ENCODE results near the gene KLHL22. TPM values are rescaled to one million over a fixed set of nuclear protein-coding genes. Genes with fewer than 3 reads are reported as not detected.

KLHL22 gene
- total RNA-seq, 1 experiment from 2014 or later, result 14.5 TPM

GRCh38 chr22:20444325-20444724 is 51.3 kb downstream of the KLHL22 start:
- ATAC-seq, result no peak
- BruUV-seq (replicated peaks), result no TSS peak
- no peak for DNase-seq (ENCODE audit: low read depth, low spot score)
- no peaks in the 10 kb centered on the region for H3K36me3 ChIP-seq (ENCODE audit: control insufficient read depth, insufficient read depth, low read length)
- intact Hi-C loops (cut with micrococcal nuclease; ENCODE audit: unreplicated experiment) (no loop called here), in situ Hi-C loops (cut with HindIII; ENCODE audit: low pct_unique_long_range_greater_than_20kb, low sequenced_read_pairs) (no loop called here)
- ChIA-PET CTCF (interaction anchor here (0.7 kb wide), 1 partner anchor 12 kb away, joined by 4 read pairs; no protein-coding TSS in a partner anchor), POLR2A (no interaction called here)
- no peak overlapping the region for H3K4me3 ChIP-seq (ENCODE audit: low read depth in 2 of 2, low read length in 2 of 2)
- H3K9me3 ChIP-seq (ENCODE audit: control insufficient read depth, insufficient read depth, low read depth, low read length), result no peaks in the 10 kb centered on the region
- H3K27me3 ChIP-seq (ENCODE audit: control insufficient read depth, insufficient read depth, low read length), result no peaks in the 10 kb centered on the region
- no peaks in the 10 kb centered on the region for H3K4me1 ChIP-seq (ENCODE audit: control insufficient read depth, insufficient read depth, low read length)
- H3K27ac ChIP-seq (ENCODE audit: low read length), result no peak overlapping the region
- TF ChIP-seq POLR2AphosphoS5 (IDR thresholded peaks at IDR 0.05; ENCODE audit: low read depth, low read length), result no peak
- TF ChIP-seq TCF7L2 (IDR thresholded peaks at IDR 0.05; ENCODE audit: low read depth, low read length), result no peak
- TF ChIP-seq REST (IDR thresholded peaks at IDR 0.05; ENCODE audit: insufficient read depth in 1 of 2, low read depth in 2 of 2, low read length in 1 of 2), result no peak
- TF ChIP-seq CTCF (IDR thresholded peaks at IDR 0.05), result no peak
- TF ChIP-seq SIN3A (IDR thresholded peaks at IDR 0.05; ENCODE audit: borderline replicate concordance, insufficient read depth, low read depth, low read length), result no peak

- TF ChIP-seq POLR2AphosphoS5 (IDR thresholded peaks at IDR 0.05; ENCODE audit: low read depth, low read length) (no peak), CTCF (IDR thresholded peaks at IDR 0.05) (no peak), REST (IDR thresholded peaks at IDR 0.05; ENCODE audit: insufficient read depth in 1 of 2, low read depth in 2 of 2, low read length in 1 of 2) (no peak), TCF7L2 (IDR thresholded peaks at IDR 0.05; ENCODE audit: low read depth, low read length) (no peak), SIN3A (IDR thresholded peaks at IDR 0.05; ENCODE audit: borderline replicate concordance, insufficient read depth, low read depth, low read length) (no peak)
- in situ Hi-C loops (cut with HindIII; ENCODE audit: low pct_unique_long_range_greater_than_20kb, low sequenced_read_pairs), result no loop called here
These were observed 52.9 kb downstream of the KLHL22 start for GRCh38 chr22:20442485-20443284.

More at GRCh38 chr22:20442485-20443284, 52.9 kb downstream of the KLHL22 start:
- no TSS peak for BruUV-seq (replicated peaks)
- no peak overlapping the region for H3K27ac ChIP-seq (ENCODE audit: low read length)
- no peaks in the 10 kb centered on the region for H3K9me3 ChIP-seq (ENCODE audit: control insufficient read depth, insufficient read depth, low read depth, low read length)
- ChIA-PET CTCF (no interaction called here), POLR2A (no interaction called here)
- H3K4me3 ChIP-seq (ENCODE audit: low read depth in 2 of 2, low read length in 2 of 2), result no peak overlapping the region
- no peaks in the 10 kb centered on the region for H3K4me1 ChIP-seq (ENCODE audit: control insufficient read depth, insufficient read depth, low read length)
- DNase-seq (ENCODE audit: low read depth, low spot score) (no peak), ATAC-seq (no peak)
- no peaks in the 10 kb centered on the region for H3K36me3 ChIP-seq (ENCODE audit: control insufficient read depth, insufficient read depth, low read length)
- intact Hi-C loops (cut with micrococcal nuclease; ENCODE audit: unreplicated experiment), result no loop called here
- no peaks in the 10 kb centered on the region for H3K27me3 ChIP-seq (ENCODE audit: control insufficient read depth, insufficient read depth, low read length)

All from Panc1 (cell line).